IMR-90 (cell line): ENCODE measurements around the gene ALPP. TPM values are rescaled to one million over a fixed set of nuclear protein-coding genes. Genes with fewer than 3 reads are reported as not detected.

Source experiments
- ATAC-seq: fragments of 200-7000 bp; cut with Tn5 transposase; 2 replicates; pipeline ENCODE4 v1.9.1; 2020; ENCODE audit warnings: low read depth, mild to moderate bottlenecking, moderate library complexity
- BruUV-seq: library from RNA; stranded (reverse); fragments of 400-500 nt; replicated peaks from 2 replicates; lab custom pipeline; 2021; lab: Mats Ljungman, UMichigan
- CTCF ChIA-PET: fragments of 300-600 bp; formaldehyde crosslinking; extraction: SDS; loops from one replicate; lab custom pipeline; 2021; ENCODE audit warnings: antibody characterized with exemption; lab: Yijun Ruan, JAX
- POLR2A ChIA-PET: fragments of 300-600 bp; sonication (Branson Sonifier 250); formaldehyde crosslinking; loops from one replicate; lab custom pipeline; 2022; ENCODE audit warnings: antibody characterized with exemption; ENCODE audit not compliant: unreplicated experiment; lab: Charles Lee
- DNase-seq: peaks from one replicate; pipeline ENCODE4 v3.0.0; 2013
- H2AFZ ChIP-seq: replicated peaks from 2 replicates; pipeline ENCODE3; 2013; ENCODE audit warnings: low read length, mild to moderate bottlenecking; ENCODE audit not compliant: poor library complexity
- H2AK5ac ChIP-seq: 2 replicates; pipeline ENCODE4 v1.6.1; 2013; ENCODE audit warnings: low read depth, low read length, inconsistent platforms
- H2AK9ac ChIP-seq: replicated peaks from 2 replicates; pipeline ENCODE3; 2013; ENCODE audit warnings: mild to moderate bottlenecking, low read depth, low read length, moderate library complexity; ENCODE audit not compliant: poor library complexity
- H2BK120ac ChIP-seq: 2 replicates; pipeline ENCODE4 v1.6.1; 2013; ENCODE audit warnings: low read depth, low read length, inconsistent platforms
- H2BK15ac ChIP-seq: 3 replicates; pipeline ENCODE4 v1.6.1; 2013; ENCODE audit warnings: low read depth, low read length, inconsistent platforms
- H2BK20ac ChIP-seq: 2 replicates; pipeline ENCODE4 v1.6.1; 2013; ENCODE audit warnings: low read depth, mild to moderate bottlenecking, inconsistent platforms, low read length, moderate library complexity
- H2BK5ac ChIP-seq: 2 replicates; pipeline ENCODE4 v1.6.1; 2013; ENCODE audit warnings: mild to moderate bottlenecking, low read depth, low read length, inconsistent platforms; ENCODE audit not compliant: poor library complexity, severe bottlenecking
- H3K14ac ChIP-seq: replicated peaks from 2 replicates; pipeline ENCODE4 v1.6.1; 2013; ENCODE audit warnings: low read depth, low read length, inconsistent platforms
- H3K18ac ChIP-seq: 2 replicates; pipeline ENCODE4 v1.6.1; 2013; ENCODE audit warnings: low read depth, low read length, control low read depth
- H3K23ac ChIP-seq: 2 replicates; pipeline ENCODE4 v1.6.1; 2013; ENCODE audit warnings: low read depth, low read length, inconsistent platforms
- H3K27ac ChIP-seq: 2 replicates; pipeline ENCODE4 v1.5.1; 2013; ENCODE audit warnings: mild to moderate bottlenecking, control low read depth, low read length; ENCODE audit not compliant: insufficient read depth
- H3K27me3 ChIP-seq: 2 replicates; pipeline ENCODE4 v1.6.1; 2013; ENCODE audit warnings: low read length; ENCODE audit not compliant: control insufficient read depth, insufficient read depth
- H3K36me3 ChIP-seq: 2 replicates; pipeline ENCODE4 v1.6.1; 2013; ENCODE audit warnings: low read length, mixed read lengths; ENCODE audit not compliant: control insufficient read depth, insufficient read depth
- H3K4ac ChIP-seq: 2 replicates; pipeline ENCODE4 v1.6.1; 2013; ENCODE audit warnings: low read depth, low read length, inconsistent platforms
- H3K4me1 ChIP-seq: 2 replicates; pipeline ENCODE4 v1.6.1; 2013; ENCODE audit warnings: low read length, mixed read lengths; ENCODE audit not compliant: control insufficient read depth, insufficient read depth
- H3K4me2 ChIP-seq: 2 replicates; pipeline ENCODE4 v1.6.1; 2013; ENCODE audit warnings: low read depth, mild to moderate bottlenecking, control low read depth, low read length, moderate library complexity
- H3K4me3 ChIP-seq: 2 replicates; pipeline ENCODE4 v1.5.1; 2013; ENCODE audit warnings: low read depth, mild to moderate bottlenecking, control low read depth, low read length, moderate library complexity; ENCODE audit not compliant: insufficient read depth
- H3K56ac ChIP-seq: 2 replicates; pipeline ENCODE4 v1.6.1; 2013; ENCODE audit warnings: low read length, inconsistent platforms; ENCODE audit not compliant: insufficient read depth; ENCODE audit errors: extremely low read depth
- H3K79me1 ChIP-seq, 2 experiments: 2 replicates each; pipeline ENCODE4 v1.6.1; 2013; ENCODE audit warnings: low read length in 2 of 2, inconsistent platforms in 1 of 2, low read depth in 1 of 2
- H3K9ac ChIP-seq: 2 replicates; pipeline ENCODE4 v1.6.1; 2013; ENCODE audit warnings: low read depth, low read length, control low read depth
- H3K9me1 ChIP-seq: 2 replicates; pipeline ENCODE4 v1.6.1; 2013; ENCODE audit warnings: low read length, inconsistent platforms; ENCODE audit not compliant: insufficient read depth
- H3K9me3 ChIP-seq: 2 replicates; pipeline ENCODE4 v1.6.1; 2013; ENCODE audit warnings: low read length; ENCODE audit not compliant: control insufficient read depth, insufficient read depth
- H4K20me1 ChIP-seq: 2 replicates; pipeline ENCODE4 v1.6.1; 2013; ENCODE audit warnings: low read length, inconsistent platforms; ENCODE audit not compliant: insufficient read depth
- H4K5ac ChIP-seq: 2 replicates; pipeline ENCODE4 v1.6.1; 2013; ENCODE audit warnings: mild to moderate bottlenecking, low read depth, low read length, control low read depth
- H4K8ac ChIP-seq, 2 experiments: 2 replicates each; pipeline ENCODE4 v1.6.1; 2013; ENCODE audit warnings: low read depth in 2 of 2, low read length in 2 of 2, control low read depth in 1 of 2, inconsistent platforms in 1 of 2
- H4K91ac ChIP-seq: 2 replicates; pipeline ENCODE4 v1.6.1; 2013; ENCODE audit warnings: low read depth, low read length, inconsistent platforms; ENCODE audit not compliant: insufficient read depth
- BHLHE40 ChIP-seq: fragments of 150-350 bp; IDR thresholded peaks from 2 replicates; pipeline ENCODE4 v1.6.1; 2016; ENCODE audit warnings: mild to moderate bottlenecking, low read depth, low read length
- CEBPB ChIP-seq: IDR thresholded peaks from 2 replicates; pipeline ENCODE4 v1.6.1; 2012; ENCODE audit warnings: low read depth, low read length, improper control_type of control experiment
- CHD1 ChIP-seq: IDR thresholded peaks from 2 replicates; pipeline ENCODE4 v1.6.1; 2012; ENCODE audit warnings: low read depth, low read length, improper control_type of control experiment
- CTCF ChIP-seq: conservative IDR thresholded peaks from 2 replicates; pipeline ENCODE4 v1.5.1; 2012; ENCODE audit warnings: mild to moderate bottlenecking, low read depth, low read length, improper control_type of control experiment
- ELK1 ChIP-seq: fragments of 150-350 bp; IDR thresholded peaks from 2 replicates; pipeline ENCODE4 v1.6.1; 2016; ENCODE audit warnings: low read depth, mild to moderate bottlenecking, low read length, moderate library complexity, borderline replicate concordance
- FOS ChIP-seq: fragments of 150-350 bp; IDR thresholded peaks from 2 replicates; pipeline ENCODE4 v1.6.1; 2016; ENCODE audit warnings: low read depth, low read length
- MAFK ChIP-seq: IDR thresholded peaks from 2 replicates; pipeline ENCODE4 v1.6.1; 2012; ENCODE audit warnings: low read depth, low read length, improper control_type of control experiment
- MAZ ChIP-seq: IDR thresholded peaks from 2 replicates; pipeline ENCODE4 v1.6.1; 2012; ENCODE audit warnings: low read depth, mild to moderate bottlenecking, low read length, improper control_type of control experiment, moderate library complexity, borderline replicate concordance
- MXI1 ChIP-seq: IDR thresholded peaks from 2 replicates; pipeline ENCODE4 v1.6.1; 2012; ENCODE audit warnings: low read depth, mild to moderate bottlenecking, low read length, moderate library complexity, borderline replicate concordance
- NFE2L2 ChIP-seq: fragments of 150-350 bp; IDR thresholded peaks from 2 replicates; pipeline ENCODE4 v1.6.1; 2016; ENCODE audit warnings: low read depth, mild to moderate bottlenecking, low read length
- POLR2A ChIP-seq: IDR thresholded peaks from 2 replicates; pipeline ENCODE4 v1.6.1; 2012; ENCODE audit warnings: mild to moderate bottlenecking, low read depth, low read length
- RAD21 ChIP-seq: IDR thresholded peaks from 2 replicates; pipeline ENCODE4 v1.6.1; 2012; ENCODE audit warnings: low read length, improper control_type of control experiment
- RCOR1 ChIP-seq: IDR thresholded peaks from 2 replicates; pipeline ENCODE4 v1.6.1; 2012; ENCODE audit warnings: mild to moderate bottlenecking, low read length, improper control_type of control experiment; ENCODE audit not compliant: insufficient replicate concordance
- RFX5 ChIP-seq: IDR thresholded peaks from 2 replicates; pipeline ENCODE4 v1.8.0; 2012; ENCODE audit warnings: low read depth, mild to moderate bottlenecking, low read length, moderate library complexity
- WGBS, 2 experiments: methylation state at CpG; one replicate each; pipeline versions ENCODE4 v1.1.5 to v1.1.7; 2013; ENCODE audit warnings: missing lambda C conversion rate in 2 of 2; ENCODE audit not compliant: insufficient read length in 1 of 2; ENCODE audit errors: extremely low coverage in 2 of 2; 5-methylcytosine and 5-hydroxymethylcytosine counted together
- dilution Hi-C: fragments of 300-500 bp; cut with HindIII; formaldehyde crosslinking; loops from one replicate; pipeline ENCODE4 v1.14.3; 2018; ENCODE audit warnings: low sequenced_read_pairs; ENCODE audit not compliant: unreplicated experiment
- in situ Hi-C: fragments of 300-500 bp; cut with MboI; formaldehyde crosslinking; loops from 3 replicates; pipeline ENCODE4 v1.14.3; 2019; ENCODE audit warnings: low sequenced_read_pairs, inconsistent platforms, mixed read lengths
- intact Hi-C: fragments of 100-400 bp; cut with micrococcal nuclease; formaldehyde crosslinking; loops from 2 replicates; pipeline ENCODE4 v1.10.0; 2022
- polyA plus RNA-seq, 3 experiments: library from polyadenylated mRNA; depleted of rRNA; stranded (reverse); fragments of >200 nt; gene quantifications; 2 replicates each; pipeline ENCODE4 v1.2.3, GENCODE V29; 2012; ENCODE audit warnings: low replicate concordance in 1 of 3
- total RNA-seq: library from RNA; depleted of rRNA; stranded (reverse); fragments of >200 nt; gene quantifications from 2 replicates; pipeline ENCODE4 v1.2.3, GENCODE V29; 2012
- TF ChIP-seq, protein P1 (sequence below): fragments of 150-350 bp; IDR thresholded peaks from 2 replicates; pipeline ENCODE4 v1.6.1; 2017; ENCODE audit warnings: mild to moderate bottlenecking, antibody characterized with exemption, low read length, low read depth

ALPP gene
- total and polyA plus RNA-seq, 2 of the 4 experiments (the other 2 are of a cell fraction): not detected

- H3K79me1 ChIP-seq: no peaks in the 10 kb centered on the region
- ChIA-PET POLR2A (no interaction called here), CTCF (no interaction called here)
- no peak overlapping the region for H2AK5ac ChIP-seq
- dilution Hi-C loops: no loop called here
- H3K36me3 ChIP-seq: no peaks in the 10 kb centered on the region
- no peaks in the 10 kb centered on the region for H3K9me1 ChIP-seq
- H2BK20ac ChIP-seq: no peak overlapping the region
- no peak overlapping the region for H2BK120ac ChIP-seq
- H4K8ac ChIP-seq: no peak overlapping the region
- no peaks in the 10 kb centered on the region for H3K27me3 ChIP-seq
- H4K5ac ChIP-seq: no peak overlapping the region
- WGBS, 2 experiments: 80% methylated on average over 1 of the region's 17 CpGs; no CpG with 5 or more reads in 1 of the 2 experiments
- no peak overlapping the region for H2AK9ac ChIP-seq
- H3K14ac ChIP-seq: no peak overlapping the region
- intact Hi-C loops: no loop called here
- H3K9me3 ChIP-seq: no peaks in the 10 kb centered on the region
- H4K20me1 ChIP-seq: peaks cover 12% of the 10 kb centered on the region
- H2AFZ ChIP-seq: no peak overlapping the region
- no peak overlapping the region for H3K4me3 ChIP-seq
- H3K23ac ChIP-seq: no peak overlapping the region
- H3K18ac ChIP-seq: no peak overlapping the region
- no peak overlapping the region for H3K4ac ChIP-seq
- H3K9ac ChIP-seq: no peak overlapping the region
- no peak for ATAC-seq
- DNase-seq: no peak
- H3K27ac ChIP-seq: no peak overlapping the region
- no peak overlapping the region for H3K56ac ChIP-seq
- H2BK5ac ChIP-seq: no peak overlapping the region
- H3K4me1 ChIP-seq: no peaks in the 10 kb centered on the region
- in situ Hi-C loops: no loop called here
- no peak overlapping the region for H3K4me2 ChIP-seq
- BruUV-seq: no TSS peak
- no peak overlapping the region for H2BK15ac ChIP-seq
- no peak overlapping the region for H4K91ac ChIP-seq
- TF ChIP-seq MXI1 (no peak), RCOR1 (no peak), NFE2L2 (no peak), MAFK (no peak), RAD21 (no peak), POLR2A (no peak), CTCF (no peak), FOS (no peak), CHD1 (no peak), BHLHE40 (no peak), MAZ (no peak), RFX5 (no peak), CEBPB (no peak), ELK1 (no peak)
- TF ChIP-seq, protein P1, sequence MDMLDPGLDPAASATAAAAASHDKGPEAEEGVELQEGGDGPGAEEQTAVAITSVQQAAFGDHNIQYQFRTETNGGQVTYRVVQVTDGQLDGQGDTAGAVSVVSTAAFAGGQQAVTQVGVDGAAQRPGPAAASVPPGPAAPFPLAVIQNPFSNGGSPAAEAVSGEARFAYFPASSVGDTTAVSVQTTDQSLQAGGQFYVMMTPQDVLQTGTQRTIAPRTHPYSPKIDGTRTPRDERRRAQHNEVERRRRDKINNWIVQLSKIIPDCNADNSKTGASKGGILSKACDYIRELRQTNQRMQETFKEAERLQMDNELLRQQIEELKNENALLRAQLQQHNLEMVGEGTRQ: no peak
Observed at GRCh38 chr2:232330068-232330999, 48.2 kb upstream of the ALPP start.
